ENCODE data around the gene MUC2. TPM values are rescaled to one million over a fixed set of nuclear protein-coding genes. Genes with fewer than 3 reads are reported as not detected.

MUC2 gene
- total RNA-seq, 1 experiment from 2014 or later, result not detected

GRCh38 chr11:1028616-1029015 lies 46.1 kb upstream of the MUC2 start:
- ChIA-PET CTCF (no interaction called here), POLR2A (ENCODE audit: low non-redundant PET) (no interaction called here)
- no peaks in the 10 kb centered on the region for H3K4me1 ChIP-seq (ENCODE audit: insufficient read depth, low read length, poor library complexity, severe bottlenecking)
- no TSS peak for BruUV-seq (replicated peaks)
- no peak overlapping the region for H3K27ac ChIP-seq (ENCODE audit: low read depth, low read length, poor library complexity, severe bottlenecking)
- H3K4me3 ChIP-seq (ENCODE audit: low read depth, low read length, poor library complexity, severe bottlenecking), result no peak overlapping the region
- DNase-seq (ENCODE audit: low spot score), result no peak
- H3K9me3 ChIP-seq (ENCODE audit: low read depth, low read length, poor library complexity, severe bottlenecking), result no peaks in the 10 kb centered on the region
- TF ChIP-seq EZH2 (IDR thresholded peaks at IDR 0.05; ENCODE audit: borderline replicate concordance, low read depth, low read length, poor library complexity, severe bottlenecking) (no peak), CTCF (conservative IDR thresholded peaks at IDR 0.05; ENCODE audit: low read depth, low read length) (no peak)
- intact Hi-C loops (cut with micrococcal nuclease; ENCODE audit: unreplicated experiment), result no loop called here
- no peaks in the 10 kb centered on the region for H3K36me3 ChIP-seq (ENCODE audit: insufficient read depth, low read length, poor library complexity, severe bottlenecking)
- no peaks in the 10 kb centered on the region for H3K27me3 ChIP-seq (replicated peaks; ENCODE audit: insufficient read depth, low read depth, low read length, poor library complexity)

GRCh38 chr11:1029051-1029450 lies 45.6 kb upstream of the MUC2 start:
- TF ChIP-seq CTCF (conservative IDR thresholded peaks at IDR 0.05; ENCODE audit: low read depth, low read length) (no peak), EZH2 (IDR thresholded peaks at IDR 0.05; ENCODE audit: borderline replicate concordance, low read depth, low read length, poor library complexity, severe bottlenecking) (no peak)

GRCh38 chr11:1029654-1030053 lies 45.0 kb upstream of the MUC2 start:
- intact Hi-C loops (cut with micrococcal nuclease; ENCODE audit: unreplicated experiment), result no loop called here
- no peaks in the 10 kb centered on the region for H3K4me1 ChIP-seq (ENCODE audit: insufficient read depth, low read length, poor library complexity, severe bottlenecking)
- DNase-seq (ENCODE audit: low spot score), result no peak
- H3K27ac ChIP-seq (ENCODE audit: low read depth, low read length, poor library complexity, severe bottlenecking), result no peak overlapping the region
- ChIA-PET POLR2A (ENCODE audit: low non-redundant PET) (no interaction called here), CTCF (no interaction called here)
- BruUV-seq (replicated peaks), result no TSS peak
- no peaks in the 10 kb centered on the region for H3K27me3 ChIP-seq (replicated peaks; ENCODE audit: insufficient read depth, low read depth, low read length, poor library complexity)
- H3K36me3 ChIP-seq (ENCODE audit: insufficient read depth, low read length, poor library complexity, severe bottlenecking), result no peaks in the 10 kb centered on the region
- TF ChIP-seq EZH2 (IDR thresholded peaks at IDR 0.05; ENCODE audit: borderline replicate concordance, low read depth, low read length, poor library complexity, severe bottlenecking) (no peak), CTCF (conservative IDR thresholded peaks at IDR 0.05; ENCODE audit: low read depth, low read length) (no peak)
- no peaks in the 10 kb centered on the region for H3K9me3 ChIP-seq (ENCODE audit: low read depth, low read length, poor library complexity, severe bottlenecking)
- no peak overlapping the region for H3K4me3 ChIP-seq (ENCODE audit: low read depth, low read length, poor library complexity, severe bottlenecking)

More at GRCh38 chr11:1029051-1029450, 45.6 kb upstream of the MUC2 start:
- H3K27me3 ChIP-seq (replicated peaks; ENCODE audit: insufficient read depth, low read depth, low read length, poor library complexity), result no peaks in the 10 kb centered on the region
- ChIA-PET POLR2A (ENCODE audit: low non-redundant PET) (no interaction called here), CTCF (no interaction called here)
- intact Hi-C loops (cut with micrococcal nuclease; ENCODE audit: unreplicated experiment), result no loop called here
- DNase-seq (ENCODE audit: low spot score), result no peak
- no peaks in the 10 kb centered on the region for H3K4me1 ChIP-seq (ENCODE audit: insufficient read depth, low read length, poor library complexity, severe bottlenecking)
- no peak overlapping the region for H3K27ac ChIP-seq (ENCODE audit: low read depth, low read length, poor library complexity, severe bottlenecking)
- no TSS peak for BruUV-seq (replicated peaks)
- no peaks in the 10 kb centered on the region for H3K9me3 ChIP-seq (ENCODE audit: low read depth, low read length, poor library complexity, severe bottlenecking)
- no peaks in the 10 kb centered on the region for H3K36me3 ChIP-seq (ENCODE audit: insufficient read depth, low read length, poor library complexity, severe bottlenecking)
- H3K4me3 ChIP-seq (ENCODE audit: low read depth, low read length, poor library complexity, severe bottlenecking), result no peak overlapping the region
